ENCODE measurements around the gene CRBN.
A peak's percentile ranks its signal among the peaks of the same experiment; 100 is the strongest.

Gene CRBN

DNA sequence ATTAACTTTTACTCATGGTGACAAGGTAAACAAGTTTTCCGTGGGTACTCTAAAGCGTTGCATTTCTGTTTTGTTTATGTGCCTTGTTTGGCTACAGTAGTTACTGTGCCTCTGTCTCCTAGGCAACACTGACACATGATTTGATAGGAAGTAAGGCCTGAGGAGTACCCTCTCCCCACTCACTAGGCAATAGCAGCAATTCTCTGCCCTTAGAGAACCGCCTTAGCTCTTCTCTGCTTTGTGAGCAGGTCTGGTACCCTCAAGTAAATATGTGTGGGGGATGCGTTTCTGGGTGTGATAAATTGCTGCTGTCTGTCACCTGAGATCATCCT, 69.2 kb downstream of the CRBN start, which contains the start of gene IL5RA:
IL5RA (minus strand) TSS at position 76 of the 332 bp plus-strand sequence. CDS start 5,390 bp downstream, outside the sequence.
- peak within 1 kb of the TSS; percentile 46 for H3K27ac ChIP-seq
- TF ChIP-seq ZFX (IDR thresholded peaks at IDR 0.05) = no peak
- TF ChIP-seq, protein P1, sequence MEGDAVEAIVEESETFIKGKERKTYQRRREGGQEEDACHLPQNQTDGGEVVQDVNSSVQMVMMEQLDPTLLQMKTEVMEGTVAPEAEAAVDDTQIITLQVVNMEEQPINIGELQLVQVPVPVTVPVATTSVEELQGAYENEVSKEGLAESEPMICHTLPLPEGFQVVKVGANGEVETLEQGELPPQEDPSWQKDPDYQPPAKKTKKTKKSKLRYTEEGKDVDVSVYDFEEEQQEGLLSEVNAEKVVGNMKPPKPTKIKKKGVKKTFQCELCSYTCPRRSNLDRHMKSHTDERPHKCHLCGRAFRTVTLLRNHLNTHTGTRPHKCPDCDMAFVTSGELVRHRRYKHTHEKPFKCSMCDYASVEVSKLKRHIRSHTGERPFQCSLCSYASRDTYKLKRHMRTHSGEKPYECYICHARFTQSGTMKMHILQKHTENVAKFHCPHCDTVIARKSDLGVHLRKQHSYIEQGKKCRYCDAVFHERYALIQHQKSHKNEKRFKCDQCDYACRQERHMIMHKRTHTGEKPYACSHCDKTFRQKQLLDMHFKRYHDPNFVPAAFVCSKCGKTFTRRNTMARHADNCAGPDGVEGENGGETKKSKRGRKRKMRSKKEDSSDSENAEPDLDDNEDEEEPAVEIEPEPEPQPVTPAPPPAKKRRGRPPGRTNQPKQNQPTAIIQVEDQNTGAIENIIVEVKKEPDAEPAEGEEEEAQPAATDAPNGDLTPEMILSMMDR (conservative IDR thresholded peaks at IDR 0.05) = no peak

DNA sequence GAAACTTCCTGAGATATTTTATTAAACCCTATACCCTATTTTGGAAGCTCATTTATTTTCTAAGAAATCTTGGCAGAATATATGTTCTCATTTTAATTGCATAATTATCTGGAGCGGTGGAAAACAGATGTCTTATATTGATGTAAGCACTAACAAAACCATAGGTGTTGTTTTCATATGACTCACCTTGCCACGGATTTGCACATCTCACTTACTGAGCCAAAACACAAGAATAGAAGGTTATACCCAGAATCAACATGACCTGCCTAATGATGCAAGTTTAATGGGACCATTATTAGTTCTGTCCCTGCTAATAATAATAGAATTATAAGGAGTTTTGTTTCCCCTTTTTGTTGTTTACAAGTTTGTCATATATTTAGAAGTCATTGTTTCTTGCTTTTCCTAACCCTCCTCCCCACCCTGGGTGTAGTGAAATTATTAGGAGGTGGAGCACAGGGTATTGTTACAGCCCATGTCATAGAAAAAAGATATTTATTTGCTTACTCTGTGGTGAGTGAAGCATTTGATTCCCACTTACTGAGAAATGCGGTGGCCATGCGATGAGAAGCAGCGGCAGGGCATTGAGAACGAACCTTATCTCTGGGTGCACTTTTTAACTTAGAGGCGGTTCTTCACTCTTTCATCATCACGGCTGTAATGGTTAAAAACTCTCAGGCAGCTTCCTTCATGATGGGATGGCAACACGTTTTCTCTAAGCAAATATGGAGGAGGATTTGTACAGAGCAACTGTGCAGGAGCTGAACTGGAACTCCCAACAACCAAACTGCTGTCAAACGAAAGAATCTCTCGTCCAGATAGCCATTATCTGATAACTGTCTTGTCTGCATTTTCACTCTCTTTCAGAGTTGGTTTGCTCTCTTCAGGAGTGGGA, 69.8 kb downstream of the CRBN start:
- TF ChIP-seq, protein P1 (conservative IDR thresholded peaks at IDR 0.05) = no peak
- TF ChIP-seq ZFX (IDR thresholded peaks at IDR 0.05) = no peak
- H3K27ac ChIP-seq = no peak overlapping the region

DNA sequence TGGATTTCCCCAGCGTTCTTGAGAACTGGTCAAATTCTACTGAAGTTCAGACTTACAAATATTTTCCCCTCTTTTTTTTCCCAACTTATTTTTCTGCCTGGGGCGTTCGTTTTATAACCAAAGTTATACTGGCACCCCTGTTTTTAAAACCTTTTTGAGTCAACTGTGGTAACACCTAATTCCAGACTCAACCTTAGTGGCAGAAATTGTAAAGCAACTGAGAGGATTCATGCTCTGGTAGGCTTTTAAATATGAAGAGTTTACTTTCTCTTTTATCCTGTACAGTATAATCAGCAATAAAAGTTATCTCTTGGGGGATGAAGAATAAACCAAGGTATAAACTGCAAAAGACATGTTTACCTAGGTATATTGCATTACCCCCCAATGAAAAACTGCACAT, 71.6 kb downstream of the CRBN start:
- TF ChIP-seq ZFX (IDR thresholded peaks at IDR 0.05) = no peak

DNA sequence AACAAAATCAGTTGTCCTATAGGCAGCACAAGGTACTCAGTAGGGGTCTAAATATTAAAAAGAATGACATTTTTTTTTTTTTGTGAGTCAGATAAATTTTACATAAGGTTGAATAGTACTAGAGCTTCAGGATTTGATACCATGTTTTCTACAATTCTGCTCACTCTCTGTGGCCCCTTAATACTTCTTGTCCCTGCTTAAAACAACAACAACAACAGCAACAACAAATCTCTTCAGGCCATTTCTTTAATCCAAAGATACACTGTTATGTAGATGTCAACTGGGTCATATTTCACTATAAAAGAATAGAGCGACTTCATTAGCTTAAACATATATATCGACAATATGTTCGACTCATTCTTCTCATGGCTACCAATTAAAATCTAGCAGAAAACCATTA, 72.3 kb downstream of the CRBN start:
- TF ChIP-seq, protein P1 (conservative IDR thresholded peaks at IDR 0.05) = no peak
- TF ChIP-seq ZFX (IDR thresholded peaks at IDR 0.05) = no peak
- no peak overlapping the region for H3K27ac ChIP-seq

More for the DNA sequence above, 71.6 kb downstream of the CRBN start:
- no peak overlapping the region for H3K27ac ChIP-seq

DNA sequence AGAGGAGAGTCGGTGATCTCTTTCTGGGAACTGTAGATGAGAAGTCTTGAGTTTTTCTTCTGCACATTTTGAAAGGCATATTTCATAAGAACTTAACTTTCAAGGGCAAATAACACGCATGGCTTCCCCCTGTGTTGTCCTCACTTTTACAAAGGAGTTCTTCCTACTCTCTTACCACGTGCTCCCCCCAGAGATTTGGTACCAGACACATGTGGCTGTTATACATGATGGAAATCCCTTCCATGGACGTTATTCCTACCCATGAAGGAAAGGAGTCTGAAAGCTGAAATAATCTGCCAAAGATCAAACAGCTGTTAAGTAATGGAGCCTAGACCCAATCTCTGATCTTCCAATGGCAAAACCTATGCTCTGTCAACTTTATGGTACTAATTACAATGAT, 73.7 kb downstream of the CRBN start:
- no peak for TF ChIP-seq ZFX (IDR thresholded peaks at IDR 0.05)
- H3K27ac ChIP-seq = no peak overlapping the region

DNA sequence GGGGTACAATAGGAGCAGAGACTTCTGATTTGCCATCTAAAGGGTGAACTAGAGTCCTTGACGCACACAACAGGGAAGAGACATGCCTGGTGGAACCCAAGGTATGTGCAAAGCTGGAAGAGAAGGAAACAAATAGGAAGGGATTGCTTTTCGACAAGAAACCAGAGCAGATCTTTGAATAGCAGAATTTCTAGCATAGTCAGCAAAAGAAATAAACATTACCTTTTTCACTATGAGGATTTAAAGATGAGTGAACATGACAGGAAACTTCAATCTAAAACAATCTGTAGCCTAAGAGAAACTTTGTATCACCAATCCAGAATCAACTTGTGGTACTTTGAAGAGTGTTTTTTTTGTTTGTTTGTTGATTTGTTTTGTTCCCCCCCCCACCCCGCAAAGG, 74.2 kb downstream of the CRBN start:
- no peak for TF ChIP-seq ZFX (IDR thresholded peaks at IDR 0.05)
- TF ChIP-seq, protein P1 (conservative IDR thresholded peaks at IDR 0.05) = no peak
- H3K27ac ChIP-seq = no peak overlapping the region

DNA sequence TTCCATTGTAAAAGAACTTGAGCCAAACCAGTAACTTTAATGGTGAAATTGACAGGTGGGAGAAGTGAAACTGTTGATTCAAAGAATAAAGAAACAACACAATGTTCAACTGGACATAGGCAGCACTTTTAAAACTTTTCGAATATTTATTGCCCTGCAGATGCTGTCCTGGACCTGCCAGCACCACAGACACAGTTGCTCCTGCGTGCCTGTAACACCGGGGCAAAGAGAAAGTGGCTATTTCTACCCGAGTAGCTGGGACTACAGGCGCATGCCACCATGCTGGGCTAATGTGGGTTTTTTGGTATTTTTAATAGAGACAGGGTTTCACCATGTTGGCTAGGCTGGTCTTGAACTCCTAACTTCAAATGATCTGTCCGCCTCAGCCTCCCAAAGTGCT, 76.7 kb downstream of the CRBN start:
- no peak for TF ChIP-seq ZFX (IDR thresholded peaks at IDR 0.05)
- TF ChIP-seq, protein P1 (conservative IDR thresholded peaks at IDR 0.05) = no peak
- H3K27ac ChIP-seq = no peak overlapping the region

DNA sequence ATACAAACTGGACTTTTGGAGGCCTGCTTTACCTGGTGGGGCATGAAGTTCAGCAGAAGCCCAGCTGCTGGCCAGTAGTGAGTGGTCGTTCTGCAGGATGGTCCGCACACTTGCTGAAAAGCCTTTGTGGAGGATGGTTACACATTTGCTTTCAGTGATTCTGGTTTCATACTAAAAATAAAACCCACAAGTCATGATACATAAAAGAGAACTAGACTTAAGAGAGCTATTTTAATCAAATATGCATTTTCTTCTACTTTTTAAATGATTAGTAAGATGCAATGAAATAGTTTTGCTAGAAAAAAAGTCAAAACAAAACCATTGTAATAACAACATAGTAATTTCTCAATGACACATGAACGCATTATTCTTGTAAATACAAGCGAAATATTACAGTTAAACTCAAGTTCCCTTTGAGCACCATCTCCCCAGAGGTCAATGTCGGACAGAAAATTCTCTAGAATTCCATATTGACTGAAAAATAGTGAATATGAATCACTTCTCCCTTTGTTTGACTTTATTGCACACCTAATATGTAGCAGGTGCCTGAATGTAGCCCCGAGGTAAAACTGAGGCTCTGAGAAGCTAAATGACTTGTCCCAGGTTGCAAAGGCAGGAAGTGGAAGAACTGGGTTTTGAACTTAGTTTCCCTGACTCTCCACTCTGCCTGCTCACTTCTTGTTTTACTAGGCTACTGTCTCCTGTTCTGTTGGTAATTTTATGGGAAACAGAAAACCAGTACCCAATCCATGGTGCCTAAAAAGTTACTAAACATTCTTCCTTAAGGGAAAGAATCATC, 77.6 kb downstream of the CRBN start:
- no peak for TF ChIP-seq ZFX (IDR thresholded peaks at IDR 0.05)
- TF ChIP-seq, protein P1 (conservative IDR thresholded peaks at IDR 0.05) = no peak

More for the DNA sequence above, 77.6 kb downstream of the CRBN start:
- no peak overlapping the region for H3K27ac ChIP-seq
